Brain pericyte (primary cell): ENCODE data around the gene HEATR1.

ENCODE experiments used
- DNase-seq: peaks from one replicate; pipeline ENCODE4 v3.0.0-alpha.2; 2012; ENCODE audit warnings: low read depth, low spot score

HEATR1 gene

GRCh38 chr1:236543065-236543669 is 61.1 kb downstream of the HEATR1 start:
- no peak for DNase-seq

DNA sequence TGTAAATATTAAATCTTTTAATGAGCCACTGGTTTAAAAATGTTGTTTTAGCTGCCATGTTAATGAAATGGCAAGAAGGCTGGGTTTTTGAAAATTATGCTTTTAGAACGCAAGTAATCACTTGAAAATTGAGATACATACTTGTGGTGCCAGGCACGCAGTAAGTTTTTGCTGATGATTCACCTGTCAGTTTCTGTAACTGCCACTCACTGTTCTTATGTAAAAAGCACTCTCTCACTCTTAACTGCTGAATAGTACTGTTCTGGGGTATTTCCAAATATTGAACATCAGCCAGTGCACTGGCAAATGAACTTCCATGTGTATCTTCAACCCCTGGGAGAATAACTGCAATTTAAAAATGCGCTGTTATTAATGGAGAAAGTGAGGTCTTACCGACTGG is 62.6 kb downstream of the HEATR1 start:
- DNase-seq: no peak

DNA sequence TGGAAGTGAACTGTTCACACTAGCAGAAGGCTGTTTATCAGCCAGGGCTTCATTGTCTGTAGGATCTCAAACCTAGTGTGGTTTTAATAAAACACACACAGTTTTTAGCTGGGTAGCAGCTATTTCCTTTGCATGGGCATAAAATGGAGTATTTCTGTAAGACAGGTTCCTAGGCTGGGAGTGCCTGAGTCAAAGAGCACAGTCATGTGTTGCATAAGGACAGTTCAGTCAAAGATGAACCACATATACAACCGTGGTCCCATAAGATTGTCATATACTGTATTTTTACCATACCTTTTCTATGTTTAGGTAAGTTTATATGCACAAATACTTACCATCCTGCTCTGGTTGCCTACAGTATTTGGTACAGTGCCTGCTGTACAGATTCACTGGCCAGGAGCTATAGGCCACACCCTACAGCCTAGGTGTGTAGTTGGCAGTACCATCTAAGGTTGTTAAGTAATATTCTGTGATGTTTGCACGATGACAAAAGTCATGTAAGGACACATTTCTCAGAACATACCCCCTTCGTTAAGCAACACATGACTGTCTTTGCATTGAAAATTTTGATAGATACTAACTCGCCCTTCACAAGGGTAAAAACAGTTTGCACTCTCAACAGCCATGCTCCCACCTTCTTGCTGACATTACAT is 63.4 kb downstream of the HEATR1 start:
- DNase-seq: no peak

GRCh38 chr1:236536540-236536939 is 67.8 kb downstream of the HEATR1 start:
- no peak for DNase-seq

GRCh38 chr1:236535662-236536161 is 68.6 kb downstream of the HEATR1 start:
- no peak for DNase-seq

GRCh38 chr1:236535190-236535589 is 69.1 kb downstream of the HEATR1 start:
- no peak for DNase-seq

DNA sequence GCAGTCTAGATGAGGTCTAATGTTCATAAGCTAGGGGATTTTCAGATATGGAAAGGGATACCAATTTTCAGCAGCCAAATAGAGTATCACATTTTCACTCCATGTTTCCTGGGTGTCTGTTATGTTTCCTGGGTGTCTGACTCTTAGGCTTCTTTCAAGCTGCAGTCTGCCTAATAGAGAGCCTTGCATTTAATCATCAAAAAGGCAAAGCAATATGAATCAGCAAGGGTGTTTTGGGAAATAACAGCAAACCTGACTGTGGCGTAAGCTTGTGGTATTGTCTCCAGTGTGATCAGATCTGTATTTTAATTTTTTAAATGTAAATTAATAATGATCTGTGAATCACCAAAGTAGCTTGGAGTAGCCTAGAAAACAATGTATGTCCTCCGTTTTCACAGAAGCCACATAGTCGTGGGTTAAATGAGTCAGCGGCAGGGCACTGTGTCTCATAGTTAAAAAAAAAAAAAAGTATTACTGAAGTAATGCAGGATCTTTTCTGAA is 70.1 kb downstream of the HEATR1 start:
- DNase-seq: no peak

DNA sequence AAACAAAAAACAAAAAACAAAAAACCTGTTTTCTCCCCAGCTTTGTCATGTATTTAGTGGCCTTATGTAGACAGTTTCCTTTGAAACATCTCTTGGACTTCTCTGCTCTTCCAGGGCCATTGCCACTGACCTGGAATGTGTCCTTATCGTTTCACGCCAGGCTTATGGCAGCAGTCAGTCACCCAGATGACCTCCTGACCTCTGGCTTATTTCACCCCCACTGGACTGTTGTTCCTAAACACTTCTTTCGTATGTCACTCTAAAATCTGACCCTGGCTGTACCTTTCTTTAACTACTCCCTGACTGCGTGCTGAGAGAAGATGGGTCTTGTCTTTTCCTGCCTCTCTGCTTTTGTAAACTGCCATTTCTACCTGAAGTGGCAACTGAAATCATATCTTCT is 71.5 kb downstream of the HEATR1 start:
- DNase-seq: no peak

- DNase-seq: no peak
These were observed 73.4 kb downstream of the HEATR1 start for GRCh38 chr1:236530959-236531358.

DNA sequence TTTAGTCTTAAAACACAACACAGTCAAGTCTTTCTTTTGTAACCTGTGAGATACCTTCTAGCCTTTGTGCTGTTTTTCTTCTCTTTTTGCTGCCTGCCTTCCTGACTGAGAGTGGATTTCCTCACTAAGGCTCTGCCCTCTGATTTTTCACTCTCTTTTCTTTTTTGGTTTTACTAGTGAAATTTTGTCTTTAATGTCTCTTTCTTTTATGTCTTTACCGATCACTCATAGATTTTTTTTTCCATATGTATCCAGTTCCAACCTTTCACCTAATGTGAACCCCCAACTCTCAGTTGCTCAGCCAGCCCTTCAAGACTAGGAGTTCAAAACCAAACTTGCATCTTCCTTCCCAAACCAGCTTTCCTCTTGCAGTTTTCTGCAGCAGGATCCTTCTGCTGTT is 74.0 kb downstream of the HEATR1 start:
- no peak for DNase-seq

- no peak for DNase-seq
These were observed 78.2 kb downstream of the HEATR1 start for GRCh38 chr1:236526079-236526478.

GRCh38 chr1:236524895-236525184 is 79.5 kb downstream of the HEATR1 start:
- no peak for DNase-seq

DNA sequence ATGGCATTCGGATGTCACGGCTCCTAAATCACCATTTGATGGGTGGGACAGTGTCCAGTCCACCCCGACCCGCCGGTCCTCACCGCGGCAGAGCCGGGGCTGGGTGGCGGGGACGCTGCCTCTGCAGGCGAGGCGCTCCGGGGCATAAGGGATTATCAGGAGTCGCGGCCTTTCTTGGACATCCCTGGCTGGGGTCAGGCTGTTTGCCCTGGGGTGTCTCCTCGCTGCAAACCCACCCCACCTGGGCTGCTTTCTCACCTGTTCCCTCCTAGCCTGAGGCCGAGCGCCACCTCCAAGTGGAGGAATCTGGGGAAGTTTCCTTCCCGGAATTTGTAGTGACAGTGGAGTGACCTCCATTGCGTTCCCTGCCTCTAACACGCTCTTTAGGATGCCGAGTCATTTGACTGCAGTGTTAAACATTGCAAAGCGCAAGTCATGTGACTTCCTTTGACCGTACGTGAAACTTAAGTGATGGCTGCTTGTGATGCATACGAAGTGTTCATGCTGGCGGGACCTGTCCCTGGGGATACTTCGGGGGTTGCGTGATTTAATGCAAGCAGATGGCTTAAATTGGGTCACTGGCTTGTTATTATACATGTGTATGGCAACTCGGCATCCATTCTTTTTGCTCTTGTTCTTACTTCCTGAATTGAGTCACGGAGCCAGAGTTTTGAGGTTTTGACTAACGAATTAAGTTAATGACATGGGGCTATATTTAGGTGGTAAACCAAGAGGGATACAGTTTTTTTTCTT is 80.0 kb downstream of the HEATR1 start:
- DNase-seq: no peak

GRCh38 chr1:236523704-236524141 is 80.6 kb downstream of the HEATR1 start, which contains the start of gene LGALS8:
TSS of gene LGALS8 (plus strand) at chr1:236523982. CDS start at chr1:236526071, 2,089 bp downstream.
- DNase-seq: no peak

GRCh38 chr1:236522937-236523703 is 81.2 kb downstream of the HEATR1 start:
- DNase-seq: no peak

DNA sequence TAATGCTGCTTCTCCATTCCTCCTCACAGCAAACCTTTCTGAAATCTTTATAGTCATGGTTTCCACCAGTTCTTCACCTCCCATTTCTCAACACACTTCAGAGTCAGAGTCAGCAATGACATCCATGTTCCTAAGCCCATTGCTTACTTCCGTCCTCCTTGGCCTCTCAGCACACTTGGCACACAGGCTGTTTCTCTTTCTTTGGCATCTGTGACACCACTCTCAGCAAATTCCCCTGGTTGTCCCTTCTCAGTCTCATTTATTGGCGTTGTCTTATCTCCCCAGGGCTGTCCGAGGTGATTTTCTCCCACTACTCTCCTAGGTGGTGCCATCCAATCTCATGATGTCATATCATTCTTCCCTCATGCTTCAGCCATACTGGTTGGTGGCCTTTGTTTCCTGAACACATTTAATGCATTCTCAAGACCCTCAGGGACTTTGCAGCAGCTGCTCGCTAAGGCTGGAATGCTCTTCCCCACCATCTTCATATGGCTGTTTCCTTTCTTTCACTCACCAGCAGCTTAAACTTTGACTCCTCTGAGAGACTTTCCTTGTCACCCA is 83.8 kb downstream of the HEATR1 start:
- no peak for DNase-seq

DNA sequence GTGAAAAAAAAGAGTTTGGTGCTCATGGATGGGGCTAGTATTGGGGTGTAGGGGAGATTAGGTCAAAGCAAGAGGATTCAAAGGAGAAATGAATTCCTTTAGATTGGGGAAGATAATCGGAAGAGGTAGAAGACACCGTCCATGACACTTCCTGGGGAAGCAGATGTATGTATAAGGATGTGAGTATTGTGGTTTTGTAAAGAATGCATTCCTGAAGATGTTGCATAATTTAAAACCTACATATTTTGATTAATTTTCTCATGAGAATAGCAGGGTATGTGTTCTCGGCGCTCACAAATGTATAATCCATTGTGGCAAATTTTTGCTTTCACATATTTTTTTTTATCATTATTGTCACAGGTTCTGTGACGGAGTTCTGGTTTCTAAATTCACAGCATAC is 86.0 kb downstream of the HEATR1 start:
- DNase-seq: no peak

- DNase-seq: no peak
These were observed 87.2 kb downstream of the HEATR1 start for GRCh38 chr1:236516929-236517704.

DNA sequence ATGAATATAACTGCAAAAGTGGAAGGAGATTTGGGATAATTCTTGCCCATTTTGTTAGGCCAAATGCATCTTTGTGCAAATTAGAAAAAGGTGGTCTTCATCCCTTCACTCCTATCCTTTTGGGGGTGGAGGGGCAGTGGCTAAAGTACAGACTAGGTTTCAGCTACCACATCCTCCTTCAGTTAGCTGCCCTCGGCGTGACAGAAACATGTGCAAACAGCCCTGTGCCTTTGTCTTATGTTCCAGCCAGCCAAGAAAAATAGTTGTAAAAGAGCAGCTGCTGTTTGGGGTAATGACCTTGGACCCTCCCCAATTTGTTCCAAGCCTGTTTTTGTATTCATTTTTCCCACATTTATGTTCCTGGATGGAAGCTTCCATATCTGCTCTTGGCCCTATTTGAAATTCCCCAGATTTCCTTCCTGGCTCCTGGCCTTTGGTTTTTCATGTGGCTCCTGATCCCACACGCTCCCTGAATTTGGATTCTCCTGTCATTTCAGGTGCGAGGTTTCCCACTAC is 88.8 kb downstream of the HEATR1 start:
- DNase-seq: no peak

DNA sequence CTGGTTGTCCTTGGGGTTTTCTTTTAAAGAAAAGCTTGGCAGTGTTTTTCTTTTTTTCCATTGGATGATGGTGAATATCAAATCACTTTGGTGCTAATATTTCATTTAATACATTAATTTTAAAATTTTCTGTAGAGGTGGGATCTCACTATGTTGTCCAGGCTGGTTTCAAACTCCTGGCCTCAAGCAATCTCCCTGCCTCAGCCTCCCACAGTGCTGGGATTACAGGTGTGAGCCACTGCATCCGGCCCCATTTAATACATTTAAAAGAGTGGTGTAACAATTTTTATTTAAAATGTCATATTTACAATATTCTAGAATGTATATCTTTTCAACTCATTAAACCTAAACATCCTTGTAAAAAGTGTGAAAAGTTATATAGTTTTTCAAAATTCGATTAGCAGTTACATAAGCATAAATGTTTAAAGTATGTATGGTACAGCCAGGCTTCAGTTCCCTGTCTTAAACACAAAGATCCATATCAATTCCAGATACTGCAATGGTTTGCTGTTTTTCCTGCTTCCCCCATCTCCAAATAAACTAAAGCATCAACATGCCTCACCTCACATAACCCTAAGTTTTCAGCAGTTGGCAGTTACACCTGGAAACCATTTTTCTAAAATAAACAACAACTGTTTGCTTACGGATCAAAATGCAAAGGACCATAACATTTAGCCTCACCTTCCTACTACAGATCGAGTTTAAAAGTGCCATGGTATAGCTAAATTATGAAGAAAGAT is 89.4 kb downstream of the HEATR1 start:
- DNase-seq: no peak
